ENCODE measurements around the gene PRKAR1B.

The PRKAR1B gene

DNA sequence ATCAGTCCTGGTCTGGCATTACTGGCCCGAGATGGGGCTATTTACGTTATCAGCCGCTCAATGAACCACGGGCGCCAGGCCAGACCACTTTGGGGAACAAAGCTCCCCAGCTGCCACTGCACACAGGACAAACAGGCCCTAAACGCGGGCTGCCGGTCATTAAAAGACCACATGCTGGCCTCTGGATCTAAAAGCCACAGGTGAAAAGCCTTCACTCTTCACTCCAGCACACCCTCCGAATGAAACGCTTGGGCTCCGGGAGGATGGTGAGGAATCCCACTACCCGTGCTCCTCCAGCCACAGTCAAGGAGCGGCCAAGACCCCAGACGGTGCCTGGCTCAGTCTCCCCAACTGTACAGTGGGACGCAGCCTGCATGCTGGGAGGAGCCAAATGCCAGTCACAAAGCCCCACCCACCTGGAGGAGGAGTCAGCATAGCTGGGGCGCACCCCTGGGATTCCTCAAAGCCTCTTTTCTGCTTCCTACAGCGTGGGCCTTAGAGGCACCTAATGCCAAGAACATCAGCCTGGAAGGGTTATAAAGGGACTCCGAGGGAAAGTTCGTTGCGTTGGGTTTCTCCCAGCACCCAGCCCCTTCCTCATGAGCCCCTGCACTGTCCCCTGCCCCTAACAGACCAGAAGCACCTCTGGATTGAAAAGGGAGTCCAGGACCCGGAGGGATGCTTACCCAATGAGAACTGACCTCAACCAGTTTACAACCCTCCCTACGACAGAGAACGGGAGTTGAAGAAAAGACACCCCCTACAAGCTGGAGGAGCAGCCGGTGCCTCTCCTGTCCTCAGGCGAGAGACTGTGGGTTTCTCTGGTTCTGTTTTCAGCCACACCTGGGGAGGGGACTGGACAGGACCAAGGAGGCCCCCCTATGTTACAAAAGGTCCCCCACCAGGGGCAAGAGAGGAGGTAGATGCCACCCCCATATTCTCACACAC, 212.2 kb downstream of the PRKAR1B start:
- DNase-seq (ENCODE audit: low read depth in 4 of 4, low spot score in 1 of 4), result no peak

GRCh38 chr7:514242-514641, 212.8 kb downstream of the PRKAR1B start:
- no peak for DNase-seq (ENCODE audit: low read depth in 4 of 4, low spot score in 1 of 4)

- no peak for DNase-seq (ENCODE audit: low read depth in 4 of 4, low spot score in 1 of 4)
Observed at GRCh38 chr7:513521-514166, 213.4 kb downstream of the PRKAR1B start.

DNA sequence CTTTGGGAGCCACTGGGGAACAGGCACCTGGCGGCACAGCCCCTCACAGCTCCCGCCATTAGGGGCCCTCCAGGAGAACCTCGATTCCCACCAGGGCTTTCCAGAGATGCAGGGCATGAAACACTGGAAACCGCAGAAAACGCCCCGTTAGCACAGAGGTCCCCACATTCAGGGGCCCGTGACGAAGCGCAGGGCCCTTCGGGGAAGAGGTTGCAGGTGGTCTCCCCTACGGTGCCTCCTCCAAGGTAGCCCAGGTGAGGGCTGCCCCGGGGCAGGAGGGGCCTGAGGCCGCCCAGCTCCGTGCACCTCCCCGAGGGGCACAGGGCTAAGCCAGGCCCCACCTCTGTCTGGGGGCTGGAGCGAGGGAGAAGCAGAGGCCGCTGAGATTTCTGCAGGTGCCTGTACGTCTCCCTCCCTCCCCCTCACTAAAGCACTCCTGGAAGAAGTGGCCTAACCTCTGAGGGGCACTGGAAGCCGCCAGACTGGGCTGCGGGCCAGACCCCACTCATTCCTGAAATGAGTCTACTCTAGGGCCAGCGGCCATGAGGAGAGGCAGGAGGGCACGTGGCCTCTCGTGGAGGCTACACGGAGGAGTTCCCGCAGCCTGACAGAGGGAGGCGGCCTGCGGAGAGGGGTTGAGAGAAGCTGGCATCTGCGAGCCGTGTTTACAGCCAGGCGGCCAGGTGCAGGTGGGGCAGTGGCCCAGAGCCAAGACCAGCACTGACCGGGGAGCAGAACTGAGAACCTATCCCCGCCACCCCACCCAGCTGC, 214.4 kb downstream of the PRKAR1B start:
- no peak for DNase-seq (ENCODE audit: low read depth in 4 of 4, low spot score in 1 of 4)

- DNase-seq (ENCODE audit: low read depth in 4 of 4, low spot score in 1 of 4), result no peak
Observed at GRCh38 chr7:512146-512510, 215.0 kb downstream of the PRKAR1B start.

DNA sequence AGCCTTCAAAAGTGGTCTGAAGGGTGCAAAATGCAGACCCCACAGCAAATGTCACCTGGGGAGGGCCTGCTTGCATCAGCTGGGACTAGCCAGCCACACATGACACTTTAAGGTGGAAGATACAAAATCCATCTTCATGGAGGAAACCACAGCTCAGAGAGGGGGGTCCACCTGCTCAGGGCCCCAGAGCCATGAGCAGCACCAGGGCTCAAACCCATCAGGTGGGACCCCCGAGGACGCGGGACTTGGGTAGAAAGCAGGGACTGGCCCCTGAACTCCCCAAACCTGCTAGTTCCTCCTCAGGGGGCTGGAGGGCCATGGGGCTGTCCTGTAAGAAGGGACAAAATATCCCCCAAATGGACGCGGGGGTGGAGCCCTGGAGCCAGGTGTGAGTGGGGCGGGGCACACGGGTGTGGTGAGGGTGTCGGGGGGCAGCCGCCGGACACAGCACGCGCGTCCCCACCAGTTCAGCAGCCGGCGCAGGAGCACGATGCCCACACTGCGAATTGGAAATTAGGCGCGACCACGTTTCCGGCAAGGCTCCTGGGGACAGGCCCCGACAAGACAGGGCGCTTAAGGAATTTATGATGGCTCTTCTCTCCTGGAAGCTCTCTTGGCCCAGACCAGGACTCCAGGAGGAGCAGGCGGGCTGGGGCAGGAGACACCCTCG, 215.5 kb downstream of the PRKAR1B start:
- DNase-seq (ENCODE audit: low read depth in 4 of 4, low spot score in 1 of 4), result no peak

DNA sequence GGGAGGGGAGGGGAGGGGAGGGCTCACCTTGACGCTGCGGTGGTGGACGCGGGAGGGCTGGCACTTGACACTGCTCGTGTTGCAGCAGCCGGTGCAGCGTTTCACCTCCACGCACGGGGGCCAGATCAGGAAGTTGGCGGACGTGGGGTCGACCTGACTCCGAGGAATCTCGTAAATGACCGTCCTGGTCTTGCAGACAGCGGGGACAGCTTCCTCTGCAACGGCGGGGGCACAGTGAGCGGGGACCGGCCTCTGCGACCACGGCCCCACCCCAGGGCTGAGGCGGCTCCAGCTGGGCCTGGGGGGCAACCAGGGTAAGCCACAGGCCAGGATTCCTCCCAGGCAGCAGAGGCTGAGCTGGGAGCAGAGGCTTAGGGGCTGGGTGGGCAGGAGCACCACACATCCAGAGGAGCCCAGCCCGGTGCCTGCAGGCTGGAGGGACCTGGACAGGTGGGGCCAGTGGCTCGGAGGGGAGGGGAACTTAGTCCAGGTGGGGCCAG, 216.2 kb downstream of the PRKAR1B start:
- DNase-seq (ENCODE audit: low read depth in 4 of 4, low spot score in 1 of 4), result no peak

GRCh38 chr7:510131-510481, 217.0 kb downstream of the PRKAR1B start:
- DNase-seq (ENCODE audit: low read depth in 4 of 4, low spot score in 1 of 4), result no peak

DNA sequence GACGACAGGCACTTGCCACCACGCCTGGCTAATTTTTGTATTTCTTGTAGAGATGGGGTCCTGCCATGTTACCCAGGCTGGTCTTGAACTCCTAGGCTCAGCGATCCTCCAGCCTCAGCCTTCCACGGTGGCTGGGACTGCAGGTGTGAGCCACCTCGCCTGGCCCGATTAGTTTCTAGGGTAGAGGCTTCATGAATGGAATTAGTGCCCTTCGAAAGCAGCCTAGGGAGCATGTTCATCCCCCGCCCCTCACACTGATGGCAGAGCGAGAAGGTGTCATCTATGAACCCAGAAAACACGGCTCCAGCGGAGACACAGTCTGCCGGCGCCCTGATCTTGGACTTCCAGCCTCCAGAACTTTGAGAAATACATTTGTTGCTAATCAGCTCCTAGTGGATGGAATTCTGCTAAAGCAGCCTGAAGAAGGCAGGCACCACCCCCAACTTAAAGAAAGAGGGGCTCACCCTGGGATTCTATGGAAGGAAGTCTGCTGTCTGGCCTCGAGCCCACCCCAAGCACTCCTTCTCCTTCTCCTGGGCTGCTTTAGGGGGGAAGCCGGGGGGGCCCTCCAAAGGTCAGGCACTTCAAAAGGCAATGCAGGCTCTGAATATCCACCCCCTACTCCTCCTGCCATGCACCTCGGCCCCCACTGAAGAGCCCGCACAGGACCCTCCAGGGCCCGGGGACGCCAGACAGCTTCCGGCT, 217.5 kb downstream of the PRKAR1B start:
- DNase-seq (ENCODE audit: low read depth in 4 of 4, low spot score in 1 of 4), result no peak

DNA sequence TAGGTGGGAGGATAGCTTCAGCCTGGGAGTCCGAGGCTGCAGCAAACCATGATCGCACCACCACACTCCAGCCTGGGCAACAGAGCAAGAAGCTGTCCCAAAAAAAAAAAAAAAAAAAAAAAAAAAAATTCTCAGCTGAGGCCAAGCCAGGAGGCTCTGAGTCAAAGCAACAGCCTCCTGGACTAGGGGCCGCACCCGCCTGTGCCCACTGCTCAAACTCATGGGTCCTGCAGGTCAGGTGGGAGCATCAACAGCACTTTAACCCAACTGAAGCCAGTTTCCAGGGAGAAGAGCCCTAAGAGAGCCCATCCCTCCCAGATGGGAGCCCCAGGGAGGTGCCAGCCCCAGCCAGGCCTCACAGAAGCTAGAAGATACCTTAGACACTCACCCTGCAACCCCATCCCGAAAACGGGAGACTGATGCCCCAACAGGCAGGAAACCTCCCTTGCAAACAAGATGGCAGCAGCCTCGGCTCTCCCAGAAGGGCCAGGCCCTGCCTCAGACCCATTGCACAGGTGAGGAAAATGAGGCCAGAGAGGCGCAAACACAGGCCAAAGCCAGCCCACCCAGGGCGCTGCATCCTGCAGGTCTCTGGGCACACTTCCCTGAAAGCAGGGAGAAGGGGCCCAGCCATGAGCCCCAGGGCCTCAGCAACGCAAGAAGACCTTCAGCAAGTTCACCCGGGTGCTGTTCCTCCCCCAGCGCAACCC, 218.5 kb downstream of the PRKAR1B start:
- DNase-seq (ENCODE audit: low read depth in 4 of 4, low spot score in 1 of 4), result no peak

DNA sequence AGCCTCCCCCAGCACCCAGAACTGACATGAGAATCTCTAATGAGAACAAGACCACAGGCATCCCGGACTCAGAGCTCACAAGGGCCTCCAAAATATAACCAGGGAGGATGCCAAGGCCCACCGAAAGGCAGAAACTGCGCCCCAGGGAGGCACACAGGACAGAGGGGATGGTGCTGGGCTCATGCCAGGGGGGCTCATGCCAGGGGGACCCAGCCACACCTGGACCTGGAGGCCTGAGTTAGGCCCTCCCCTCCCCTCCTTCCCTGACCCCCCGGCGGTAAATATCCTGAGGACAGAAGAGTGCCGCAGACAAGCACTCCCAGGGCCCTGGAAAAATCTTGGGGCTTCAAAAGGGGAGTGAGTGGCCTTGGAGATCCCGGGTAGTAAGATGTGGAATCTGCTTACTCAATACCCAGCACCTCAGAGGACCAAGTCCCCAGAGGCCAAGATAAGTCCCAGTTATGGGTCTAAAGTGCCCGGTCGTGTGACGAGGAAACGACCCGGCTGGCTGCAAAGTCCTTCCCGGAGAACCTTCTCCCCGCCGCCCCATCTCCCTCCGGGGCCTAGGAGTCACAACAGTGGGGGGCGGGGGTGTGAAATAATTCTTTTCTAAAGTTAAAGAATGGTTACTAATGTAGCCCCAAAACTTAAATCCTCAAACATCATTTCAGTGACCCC, 219.3 kb downstream of the PRKAR1B start:
- no peak for DNase-seq (ENCODE audit: low read depth in 4 of 4, low spot score in 1 of 4)

DNA sequence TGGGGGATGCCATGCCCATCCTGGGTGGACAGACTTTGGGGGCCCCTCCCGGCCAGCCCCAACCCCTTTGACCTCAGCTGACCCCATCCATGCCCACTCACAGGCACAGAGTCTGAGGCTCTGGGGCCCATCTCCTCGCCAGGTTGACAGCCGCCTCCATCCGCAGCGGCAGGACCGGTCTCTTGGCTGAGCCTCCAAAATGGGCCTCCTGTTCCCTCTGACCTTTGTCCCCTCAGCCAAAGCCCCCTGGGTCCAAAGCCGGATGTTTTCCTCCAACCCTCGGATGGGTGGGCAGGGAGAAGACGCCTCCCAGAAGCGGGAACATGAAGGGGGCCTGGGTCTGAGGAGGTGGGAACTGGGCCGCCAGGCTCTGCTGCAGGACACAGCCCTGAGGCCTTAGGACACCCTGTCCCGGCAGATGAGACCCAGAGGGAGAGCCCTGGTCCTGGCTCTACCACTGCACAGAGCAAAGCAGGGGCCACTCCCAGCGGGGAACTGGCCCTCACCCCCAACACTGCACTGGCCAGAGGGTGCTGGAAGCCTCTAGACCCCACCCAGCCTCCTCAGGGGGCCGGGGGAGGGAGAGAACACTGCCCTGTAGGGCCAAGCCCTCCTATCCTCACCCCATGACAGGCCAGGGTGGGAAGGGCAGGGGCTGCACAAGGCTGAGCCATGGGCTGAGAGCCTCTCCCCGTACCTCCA, 220.0 kb downstream of the PRKAR1B start:
- no peak for DNase-seq (ENCODE audit: low read depth in 4 of 4, low spot score in 1 of 4)

DNA sequence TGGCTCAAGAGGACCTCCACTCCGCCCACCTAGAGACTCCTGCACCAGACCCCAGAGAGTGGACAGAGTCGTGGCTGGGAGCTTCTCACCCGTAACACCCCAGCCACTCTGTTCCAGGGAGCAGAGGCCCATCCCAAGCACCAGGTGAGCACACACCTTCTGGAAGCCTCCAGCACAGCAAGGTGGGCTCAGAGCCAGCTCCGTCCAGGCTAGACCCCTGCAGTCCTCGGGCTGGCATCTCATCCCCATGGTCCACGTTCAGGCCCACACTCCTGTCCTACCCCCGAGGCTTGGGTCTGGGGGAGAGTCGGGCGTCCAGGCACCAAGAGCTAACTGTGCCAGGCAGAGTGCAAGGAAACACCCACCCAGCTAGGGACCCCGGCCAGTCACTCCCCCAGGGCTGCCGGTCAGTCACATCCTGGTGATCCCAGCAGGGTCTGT, 220.7 kb downstream of the PRKAR1B start:
- no peak for DNase-seq (ENCODE audit: low read depth in 4 of 4, low spot score in 1 of 4)

GRCh38 chr7:505171-505570, 221.9 kb downstream of the PRKAR1B start:
- DNase-seq (ENCODE audit: low read depth in 4 of 4, low spot score in 1 of 4), result no peak

- no peak for DNase-seq (ENCODE audit: low read depth in 4 of 4, low spot score in 1 of 4)
Observed at GRCh38 chr7:504221-505111, 222.6 kb downstream of the PRKAR1B start.

DNA sequence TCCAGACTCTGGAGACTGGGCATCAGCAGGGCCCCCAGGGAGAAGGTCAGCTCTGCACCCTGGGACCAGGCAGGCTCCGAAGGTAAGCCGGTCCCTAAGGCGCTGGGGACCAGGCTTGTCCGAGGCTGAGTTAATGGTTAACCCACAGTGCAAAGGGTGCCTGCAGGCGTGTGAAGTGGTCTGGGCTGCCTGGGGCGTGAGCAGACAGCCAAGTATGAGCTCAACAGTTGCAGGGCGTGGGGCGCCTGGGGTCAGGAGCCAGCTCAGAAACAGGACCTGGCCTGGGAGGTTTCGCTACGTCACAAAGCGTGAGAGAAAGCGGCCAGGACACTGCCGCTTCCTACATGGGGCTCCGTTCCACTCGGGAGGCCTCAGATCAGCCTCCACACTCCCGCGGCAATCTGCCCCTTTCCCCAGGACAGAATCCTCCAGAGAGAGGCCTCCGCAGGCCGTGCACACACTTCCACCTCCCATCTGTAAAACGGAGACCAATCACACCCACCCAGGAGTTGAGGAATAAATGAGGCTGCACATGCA, 223.4 kb downstream of the PRKAR1B start:
- DNase-seq (ENCODE audit: low read depth in 4 of 4, low spot score in 1 of 4), result no peak

- no peak for DNase-seq (ENCODE audit: low read depth in 4 of 4, low spot score in 1 of 4)
Observed at GRCh38 chr7:502296-502695, 224.8 kb downstream of the PRKAR1B start.
